Endodermal cell (in vitro differentiated cells): ENCODE data around the gene CNKSR1. TPM values are rescaled to one million over a fixed set of nuclear protein-coding genes. Genes with fewer than 3 reads are reported as not detected.

Experiments used
- DNase-seq: peaks from one replicate; pipeline ENCODE4 v3.0.0-alpha.2; 2017
- H3K27ac ChIP-seq: 2 replicates; pipeline ENCODE4 v1.5.1; 2013; ENCODE audit warnings: mild to moderate bottlenecking, low read depth, low read length, moderate library complexity
- H3K27me3 ChIP-seq: 2 replicates; pipeline ENCODE4 v1.6.1; 2013; ENCODE audit warnings: mild to moderate bottlenecking, low read length, moderate library complexity; ENCODE audit not compliant: insufficient read depth, control insufficient read depth, poor library complexity, severe bottlenecking
- H3K36me3 ChIP-seq: 2 replicates; pipeline ENCODE4 v1.7.0; 2013; ENCODE audit warnings: mild to moderate bottlenecking, low read length, moderate library complexity; ENCODE audit not compliant: control insufficient read depth, insufficient read depth
- H3K4me1 ChIP-seq: one replicate; pipeline ENCODE4 v1.7.0; 2013; ENCODE audit warnings: low read length; ENCODE audit not compliant: control insufficient read depth, insufficient read depth
- H3K4me3 ChIP-seq: 2 replicates; pipeline ENCODE4 v1.5.1; 2013; ENCODE audit warnings: mild to moderate bottlenecking, low read length, moderate library complexity
- H3K9ac ChIP-seq: 2 replicates; pipeline ENCODE4 v1.6.1; 2013; ENCODE audit warnings: mild to moderate bottlenecking, low read length, moderate library complexity; ENCODE audit not compliant: poor library complexity, severe bottlenecking; ENCODE audit errors: extremely low read depth
- H3K9me3 ChIP-seq: 2 replicates; pipeline ENCODE4 v1.6.1; 2013; ENCODE audit warnings: mild to moderate bottlenecking, low read length, moderate library complexity; ENCODE audit not compliant: control insufficient read depth
- H3K27ac Mint-ChIP-seq: 2 replicates; pipeline ENCODE4 v1.8.0; 2020; ENCODE audit warnings: mixed read lengths
- H3K27me3 Mint-ChIP-seq: 2 replicates; pipeline ENCODE4 v1.8.0; 2021; ENCODE audit warnings: mild to moderate bottlenecking, mixed read lengths; ENCODE audit not compliant: insufficient read depth
- H3K36me3 Mint-ChIP-seq: 2 replicates; pipeline ENCODE4 v1.8.0; 2020; ENCODE audit warnings: low read depth, mixed read lengths
- H3K4me1 Mint-ChIP-seq: 2 replicates; pipeline ENCODE4 v1.8.0; 2020; ENCODE audit warnings: mixed read lengths
- H3K4me3 Mint-ChIP-seq: 2 replicates; pipeline ENCODE4 v1.8.0; 2020; ENCODE audit warnings: mild to moderate bottlenecking, moderate library complexity, mixed read lengths
- H3K9me3 Mint-ChIP-seq: 2 replicates; pipeline ENCODE4 v1.8.0; 2020; ENCODE audit warnings: mild to moderate bottlenecking, mixed read lengths
- CTCF ChIP-seq: fragments of 200-600 bp; sonication (generic); conservative IDR thresholded peaks from 2 replicates; pipeline ENCODE4 v1.5.0; 2021; ENCODE audit warnings: antibody characterized with exemption, mild to moderate bottlenecking
- WGBS, 2 experiments: methylation state at CpG; one replicate each; pipeline versions ENCODE4 v1.1.5 to v1.1.7; 2013; ENCODE audit warnings: missing lambda C conversion rate in 2 of 2, mixed read lengths in 1 of 2; ENCODE audit not compliant: insufficient coverage in 1 of 2, insufficient read length in 1 of 2; 5-methylcytosine and 5-hydroxymethylcytosine counted together
- total RNA-seq, 2 donors: library from RNA; stranded (reverse); fragmentation: NEBNext Ultra II Directional in 1 of 2; extraction: Animal tissue kit (Norgen Biotek cat#: 25700) in 1 of 2; gene quantifications; 2 replicates in 1 of 2; 3 replicates in 1 of 2; pipeline ENCODE4 v1.2.1, GENCODE V29; 2021

The CNKSR1 gene
- total RNA-seq, 2 donors from 2014 or later: 35.8 to 44.1 TPM

- H3K27me3 Mint-ChIP-seq: peaks cover 29% of the 10 kb centered on the region
- Histone ChIP-seq H3K9ac (peak within 1 kb of the TSS; percentile 79), H3K9me3 (no peaks in the 10 kb centered on the region), H3K27me3 (no peaks in the 10 kb centered on the region), H3K27ac (peak within 1 kb of the TSS; percentile 79), H3K4me3 (peak within 1 kb of the TSS; percentile 91), H3K36me3 (no peaks in the 10 kb centered on the region), H3K4me1 (peaks cover 15% of the 10 kb centered on the region)
- H3K4me3 Mint-ChIP-seq: peak within 1 kb of the TSS; percentile 80
- H3K36me3 Mint-ChIP-seq: peaks cover 4% of the 10 kb centered on the region
- H3K4me1 Mint-ChIP-seq: peaks cover 28% of the 10 kb centered on the region
- TF ChIP-seq CTCF: peak; percentile 95
- 0 to 2% methylated on average over 38 to 75 of the region's 76 CpGs for WGBS, 2 experiments
- H3K9me3 Mint-ChIP-seq: no peaks in the 10 kb centered on the region
- H3K27ac Mint-ChIP-seq: peak within 1 kb of the TSS; percentile 91
- peak; percentile 96 for DNase-seq
Observed at GRCh38 chr1:26169669-26170471, 7.4 kb upstream of the CNKSR1 start, which contains the start of gene ZNF593. ZNF593 (plus strand) TSS chr1:26169908; CDS start chr1:26169984, 76 bp downstream.

DNA sequence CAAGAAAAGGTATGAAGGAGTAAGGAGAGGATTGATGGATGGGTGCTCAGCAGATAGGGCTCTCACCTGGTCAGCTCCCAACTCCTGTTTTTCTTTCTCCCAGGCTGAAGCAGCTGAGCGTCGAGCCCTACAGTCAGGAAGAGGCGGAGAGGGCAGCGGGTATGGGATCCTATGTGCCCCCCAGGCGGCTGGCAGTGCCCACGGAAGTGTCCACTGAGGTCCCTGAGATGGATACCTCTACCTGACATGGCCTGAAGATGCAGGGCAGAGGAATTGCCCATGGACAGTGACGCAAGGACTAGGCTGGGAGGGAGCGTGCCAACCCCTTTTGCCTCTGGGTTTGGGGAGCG lies 6.8 kb upstream of the CNKSR1 start:
- no peak overlapping the region for H3K27ac ChIP-seq
- peak overlapping the region; percentile 91 for H3K4me3 ChIP-seq
- peak overlapping the region; percentile 79 for H3K9ac ChIP-seq
- H3K36me3 ChIP-seq: no peaks in the 10 kb centered on the region
- 86 to 92% methylated on average over 3 to 9 of the region's 9 CpGs for WGBS, 2 experiments
- H3K9me3 ChIP-seq: no peaks in the 10 kb centered on the region
- Mint-ChIP-seq H3K27ac (peak overlapping the region; percentile 91), H3K9me3 (no peaks in the 10 kb centered on the region), H3K27me3 (peaks cover 27% of the 10 kb centered on the region), H3K4me3 (peak overlapping the region; percentile 80), H3K36me3 (peaks cover 4% of the 10 kb centered on the region), H3K4me1 (peaks cover 23% of the 10 kb centered on the region)
- H3K27me3 ChIP-seq: no peaks in the 10 kb centered on the region
- no peak for DNase-seq
- TF ChIP-seq CTCF: no peak
- H3K4me1 ChIP-seq: peaks cover 15% of the 10 kb centered on the region

GRCh38 chr1:26171084-26172072 lies 5.9 kb upstream of the CNKSR1 start, which contains the start of gene ZNF593OS:
ZNF593OS (minus strand) TSS chr1:26171832; CDS start chr1:26171661, 171 bp downstream.
- H3K4me3 ChIP-seq: peak within 1 kb of the TSS; percentile 91
- no peaks in the 10 kb centered on the region for H3K27me3 ChIP-seq
- no peak for TF ChIP-seq CTCF
- DNase-seq: no peak
- peaks cover 21% of the 10 kb centered on the region for H3K27me3 Mint-ChIP-seq
- peaks cover 16% of the 10 kb centered on the region for H3K4me1 Mint-ChIP-seq
- peak within 1 kb of the TSS; percentile 79 for H3K9ac ChIP-seq
- WGBS, 2 experiments: 92 to 94% methylated on average over 9 to 34 of the region's 34 CpGs
- H3K36me3 Mint-ChIP-seq: peaks cover 4% of the 10 kb centered on the region
- H3K36me3 ChIP-seq: no peaks in the 10 kb centered on the region
- no peaks in the 10 kb centered on the region for H3K9me3 ChIP-seq
- no peaks in the 10 kb centered on the region for H3K9me3 Mint-ChIP-seq
- peak within 1 kb of the TSS; percentile 80 for H3K4me3 Mint-ChIP-seq
- H3K27ac Mint-ChIP-seq: no peak within 1 kb of the TSS
- peaks cover 12% of the 10 kb centered on the region for H3K4me1 ChIP-seq
- no peak within 1 kb of the TSS for H3K27ac ChIP-seq
